NCI-H128 (cell line): Measurements from ENCODE around the gene VASH1.

Source experiments
- DNase-seq: peaks from one replicate; lab custom pipeline; 2025; ENCODE audit not compliant: unreplicated experiment; lab: John Stamatoyannopoulos, UW

VASH1 gene

GRCh38 chr14:76742185-76742584 lies 19.1 kb upstream of the VASH1 start:
- DNase-seq, result no peak

GRCh38 chr14:76742966-76743365 lies 18.3 kb upstream of the VASH1 start:
- DNase-seq, result no peak

DNA sequence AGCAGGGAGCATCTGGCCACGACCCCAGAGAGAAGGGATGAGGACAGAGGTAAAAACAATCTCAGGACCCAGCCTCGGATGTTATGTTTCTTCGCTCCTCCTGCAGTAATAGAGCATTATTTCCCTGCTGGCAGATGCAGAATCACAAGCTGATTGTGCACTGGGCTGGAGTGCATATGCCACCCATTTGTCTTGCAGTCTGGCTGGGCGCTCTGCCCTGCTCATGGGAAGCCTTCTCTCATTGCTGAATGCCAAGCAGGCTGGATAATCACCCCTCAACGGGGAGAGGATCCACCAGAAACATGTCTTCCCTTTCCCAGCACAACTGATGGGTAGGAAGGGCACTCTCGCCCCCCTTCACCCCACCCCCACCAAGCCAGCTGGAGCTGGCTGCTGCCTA lies 8.5 kb upstream of the VASH1 start:
- no peak for DNase-seq

DNA sequence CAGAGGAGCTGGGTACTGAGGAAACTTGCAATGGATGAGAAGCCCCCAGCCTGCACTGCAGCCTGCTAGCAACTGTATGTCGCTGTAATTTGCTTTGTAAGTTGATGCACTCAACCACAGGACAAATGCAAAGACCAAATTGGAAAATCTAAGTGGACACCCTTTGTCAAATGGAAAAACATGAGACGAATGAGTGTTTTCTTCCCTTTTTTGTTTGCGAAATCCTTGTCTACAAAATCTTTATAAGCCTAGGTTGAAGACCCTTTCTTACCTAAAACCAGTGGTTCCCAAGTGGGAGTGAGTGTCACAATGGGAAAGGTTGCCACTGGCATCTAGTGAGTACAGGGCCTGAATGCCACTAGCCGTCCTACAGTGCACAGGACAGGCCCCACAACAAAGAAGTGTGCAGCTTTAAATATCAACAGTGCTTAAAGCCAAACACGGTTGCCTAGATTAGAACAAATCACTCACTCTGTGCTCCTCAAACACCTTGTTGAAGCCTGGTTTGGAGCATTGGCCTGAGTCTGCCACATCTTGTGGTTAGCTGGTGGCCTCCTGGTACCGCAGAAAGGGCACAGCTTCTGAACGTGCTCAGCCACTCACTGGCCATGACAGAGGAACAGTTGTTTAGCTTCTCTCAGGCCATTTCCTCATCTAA lies 7.6 kb upstream of the VASH1 start:
- DNase-seq, result no peak

DNA sequence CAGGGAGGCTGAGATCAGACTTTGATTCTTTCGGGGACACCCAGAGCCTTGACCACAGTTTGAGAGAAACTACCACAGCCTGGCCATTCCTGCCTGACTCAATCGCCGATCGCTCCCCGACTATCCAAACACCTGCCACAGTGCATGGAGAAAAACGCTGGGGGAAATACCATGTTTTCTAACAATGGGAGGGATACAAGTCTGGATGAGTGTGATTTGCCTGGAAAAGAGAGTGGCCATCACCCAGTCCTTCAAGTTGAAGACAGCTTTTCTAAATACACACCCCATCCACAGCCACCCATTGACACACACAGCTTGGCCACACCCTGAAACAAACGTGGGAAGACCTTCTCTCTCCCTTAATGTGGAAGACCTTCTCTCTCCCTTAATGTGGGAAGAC lies 6.7 kb upstream of the VASH1 start:
- DNase-seq, result no peak

DNA sequence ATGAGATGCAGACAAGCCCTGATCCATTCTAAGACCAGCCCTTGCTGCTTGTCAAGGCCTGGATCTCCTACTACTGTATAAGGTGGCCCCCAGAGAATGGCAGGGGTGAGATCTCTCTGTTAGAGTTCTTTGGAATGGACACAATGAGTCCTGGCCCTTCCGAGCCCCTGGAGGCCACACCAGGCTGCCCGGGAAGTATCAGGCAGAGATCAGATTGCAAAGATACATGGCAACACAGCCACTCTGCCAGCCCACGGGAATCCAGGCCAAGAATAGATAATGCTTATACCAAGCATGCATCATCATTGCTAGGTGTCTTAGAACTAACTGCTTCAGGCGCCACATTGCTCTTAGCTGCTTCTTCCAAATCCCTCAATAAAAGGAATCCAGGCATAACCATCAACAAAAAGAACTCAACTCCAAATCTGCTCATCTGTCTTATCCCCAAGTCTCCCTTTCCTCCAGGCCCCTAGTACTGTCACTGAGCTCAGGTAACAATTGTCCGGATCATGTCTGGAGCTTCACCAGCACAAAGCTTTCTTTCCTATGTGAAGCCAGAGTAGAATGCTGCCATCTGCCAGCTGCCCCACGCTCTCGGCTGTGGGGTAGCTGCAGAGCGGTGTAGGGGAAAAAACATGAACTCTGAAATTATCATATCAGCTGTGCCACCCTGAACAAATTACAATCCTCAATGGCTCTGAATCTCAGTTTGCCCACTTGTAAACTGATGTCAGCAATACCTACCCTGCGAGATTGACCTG lies 5.5 kb upstream of the VASH1 start:
- DNase-seq, result no peak

DNA sequence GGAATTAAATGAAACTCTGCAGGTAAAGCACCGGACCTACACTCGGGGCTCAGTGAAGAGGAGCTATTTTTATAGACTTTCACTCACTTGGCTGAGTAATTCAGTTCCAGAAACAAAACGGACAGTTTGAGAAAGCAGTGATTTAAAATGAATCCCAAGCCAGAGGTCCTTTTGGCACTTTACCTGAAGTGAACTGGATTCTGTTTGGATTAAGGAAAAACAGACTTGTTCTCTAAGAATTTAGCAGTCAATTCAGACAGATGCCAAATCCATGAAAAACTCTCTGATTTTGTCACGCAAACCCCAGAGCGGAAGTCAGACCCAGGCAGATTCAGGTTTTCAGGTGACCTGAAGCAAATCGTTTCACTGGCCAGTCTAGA lies 4.9 kb upstream of the VASH1 start:
- no peak for DNase-seq

DNA sequence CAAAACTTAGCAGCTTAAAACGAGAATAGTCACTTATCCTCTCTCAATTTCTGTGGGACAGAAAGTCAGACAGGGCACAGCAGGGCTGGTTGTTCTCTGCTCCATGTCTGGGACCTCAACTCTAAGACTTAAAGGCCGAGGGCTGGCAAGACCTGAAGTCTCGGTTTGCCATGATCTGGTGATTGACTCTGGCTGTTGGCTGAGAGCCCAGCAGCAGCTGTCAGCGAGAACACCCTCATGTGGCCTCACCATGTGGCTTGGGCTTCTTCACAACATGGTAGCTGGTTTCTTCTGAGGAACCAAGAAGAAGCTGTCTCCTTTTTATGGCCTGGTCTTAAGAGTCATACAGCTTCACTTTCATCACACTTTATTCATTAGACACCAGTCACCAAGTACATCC lies 1.7 kb upstream of the VASH1 start:
- no peak for DNase-seq

- DNase-seq, result no peak
These were observed 735 bp upstream of the VASH1 start for GRCh38 chr14:76760331-76761135.

DNA sequence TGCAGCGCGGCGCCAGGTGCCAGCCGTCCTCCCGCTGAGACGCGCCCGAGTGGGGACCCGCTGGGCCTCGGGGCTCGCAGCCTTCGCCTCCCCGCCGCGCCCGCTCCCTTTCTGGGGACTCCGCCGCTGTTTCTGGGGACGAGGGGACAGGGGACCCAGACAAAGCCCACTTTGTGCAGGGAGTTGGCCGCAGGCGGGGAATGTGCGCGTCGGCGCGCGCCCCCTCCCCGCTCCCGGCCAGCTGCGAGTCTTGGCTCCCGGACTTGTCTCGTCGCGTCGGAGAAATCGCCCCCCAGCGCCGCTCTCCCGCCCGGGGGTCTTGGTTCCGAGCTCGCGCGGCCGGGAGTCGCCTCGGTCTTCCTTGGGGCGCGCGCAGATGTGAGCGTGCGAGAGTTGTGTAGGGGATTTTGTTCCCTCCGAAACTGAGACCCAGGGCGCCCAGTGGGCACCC lies 717 bp downstream of the VASH1 start:
- no peak for DNase-seq

- no peak for DNase-seq
These were observed 1.3 kb downstream of the VASH1 start for GRCh38 chr14:76762411-76763095.

- no peak for DNase-seq
These were observed 2.1 kb downstream of the VASH1 start for GRCh38 chr14:76763096-76764041.

- DNase-seq, result no peak
These were observed 4.2 kb downstream of the VASH1 start for GRCh38 chr14:76765461-76765931.

DNA sequence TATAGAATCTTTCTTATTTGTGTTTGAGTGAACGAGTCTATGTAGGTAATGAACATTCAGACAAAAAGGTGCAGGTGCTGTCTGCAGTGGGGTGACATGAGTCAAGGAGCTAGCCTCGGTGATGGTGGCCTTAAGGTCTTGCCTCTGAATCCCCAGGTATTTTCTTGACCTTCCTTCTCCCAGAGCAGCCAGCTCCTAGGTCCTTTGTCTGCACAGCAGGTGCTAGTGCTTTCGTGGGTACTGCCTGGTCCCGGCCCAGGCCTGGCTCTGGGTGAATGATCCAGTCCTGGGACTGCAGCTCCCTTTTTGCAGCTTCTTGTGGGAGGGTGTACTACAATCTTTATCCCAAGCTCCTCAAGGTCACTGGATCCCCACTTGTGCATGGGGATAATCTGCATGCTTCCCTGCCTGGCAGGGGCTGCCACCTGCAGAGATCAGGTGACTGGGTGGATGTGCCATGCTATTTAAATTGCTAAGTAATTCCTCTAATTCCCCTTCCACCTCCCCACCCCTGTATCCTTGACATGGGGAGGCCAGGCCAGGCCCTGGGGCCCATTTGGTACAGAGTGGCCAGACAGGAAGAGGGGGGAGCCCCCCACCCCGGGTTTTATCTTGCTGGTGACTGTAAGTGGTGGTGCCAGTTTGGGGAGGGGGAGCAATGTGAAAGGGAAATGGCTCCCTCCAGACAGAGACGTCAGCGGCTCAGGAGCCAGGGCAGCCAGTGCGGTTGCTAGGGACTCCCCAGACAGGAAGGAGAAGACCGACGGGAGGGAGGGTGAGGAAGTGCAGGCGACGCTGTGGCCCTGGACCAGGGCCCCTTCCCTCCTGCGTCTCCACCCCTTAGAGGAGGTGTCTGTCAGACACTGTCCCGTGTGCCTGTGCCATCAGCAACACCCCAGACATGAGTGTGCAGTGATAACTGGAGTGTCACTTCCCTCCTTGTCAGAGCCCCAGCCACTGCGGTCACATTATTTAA lies 6.7 kb downstream of the VASH1 start:
- DNase-seq, result no peak

DNA sequence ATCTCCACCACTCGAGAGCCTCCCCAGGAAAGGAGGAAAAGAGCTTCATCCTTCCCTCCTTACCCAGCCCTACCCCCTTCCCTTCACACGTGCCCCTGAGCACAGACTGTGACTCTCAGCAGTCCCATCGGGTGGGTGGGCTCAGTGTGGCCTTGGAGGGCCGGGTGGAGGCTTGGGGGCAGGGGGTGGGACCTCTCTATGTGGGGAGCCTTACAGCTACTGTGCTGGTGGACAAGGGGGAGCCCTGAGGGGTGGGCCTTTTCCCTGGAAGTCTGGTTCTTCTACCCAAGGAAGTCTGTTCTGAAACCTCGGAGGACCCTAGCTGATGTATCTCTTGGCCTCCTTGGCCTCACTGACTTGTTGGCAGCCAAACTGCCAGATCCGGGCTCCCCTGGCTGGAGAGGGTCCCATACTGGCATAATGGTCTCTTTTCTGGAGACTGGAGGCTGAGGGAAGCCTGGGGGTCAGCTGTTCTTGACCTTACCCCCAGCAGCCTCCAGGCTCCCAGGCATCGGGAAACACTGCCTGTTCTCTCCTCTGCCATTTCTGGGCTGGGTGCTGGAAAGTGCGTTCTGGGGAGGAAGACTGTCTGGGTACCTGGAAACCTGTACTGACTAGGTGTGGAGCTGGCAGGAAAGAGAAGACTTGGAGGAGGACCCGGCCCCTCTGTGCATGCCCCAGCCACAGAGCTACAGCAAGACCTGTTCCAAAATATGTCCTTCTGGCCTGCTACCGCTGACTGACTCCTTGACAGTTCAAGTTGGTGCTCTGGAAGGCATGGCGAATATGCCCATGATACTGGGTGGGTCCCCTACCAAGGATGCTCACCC lies 7.6 kb downstream of the VASH1 start:
- DNase-seq, result no peak

- DNase-seq, result no peak
These were observed 8.5 kb downstream of the VASH1 start for GRCh38 chr14:76769636-76770292.
